ENCODE results near the gene MRPS26.

GRCh38 chr20:3014662-3015061 is 31.2 kb upstream of the MRPS26 start:
- TF ChIP-seq, protein P1, sequence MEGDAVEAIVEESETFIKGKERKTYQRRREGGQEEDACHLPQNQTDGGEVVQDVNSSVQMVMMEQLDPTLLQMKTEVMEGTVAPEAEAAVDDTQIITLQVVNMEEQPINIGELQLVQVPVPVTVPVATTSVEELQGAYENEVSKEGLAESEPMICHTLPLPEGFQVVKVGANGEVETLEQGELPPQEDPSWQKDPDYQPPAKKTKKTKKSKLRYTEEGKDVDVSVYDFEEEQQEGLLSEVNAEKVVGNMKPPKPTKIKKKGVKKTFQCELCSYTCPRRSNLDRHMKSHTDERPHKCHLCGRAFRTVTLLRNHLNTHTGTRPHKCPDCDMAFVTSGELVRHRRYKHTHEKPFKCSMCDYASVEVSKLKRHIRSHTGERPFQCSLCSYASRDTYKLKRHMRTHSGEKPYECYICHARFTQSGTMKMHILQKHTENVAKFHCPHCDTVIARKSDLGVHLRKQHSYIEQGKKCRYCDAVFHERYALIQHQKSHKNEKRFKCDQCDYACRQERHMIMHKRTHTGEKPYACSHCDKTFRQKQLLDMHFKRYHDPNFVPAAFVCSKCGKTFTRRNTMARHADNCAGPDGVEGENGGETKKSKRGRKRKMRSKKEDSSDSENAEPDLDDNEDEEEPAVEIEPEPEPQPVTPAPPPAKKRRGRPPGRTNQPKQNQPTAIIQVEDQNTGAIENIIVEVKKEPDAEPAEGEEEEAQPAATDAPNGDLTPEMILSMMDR (conservative IDR thresholded peaks at IDR 0.05), result no peak
- TF ChIP-seq ZFX (IDR thresholded peaks at IDR 0.05), result no peak

Measured in C4-2B (cell line).